Vagina (tissue), 2 donors: ENCODE results near the gene GSTO1.

Experiments used
- CTCF ChIP-seq, 3 experiments: fragments of 450-650 bp in 2 of 3; fragments of 200-600 bp in 1 of 3; sonication (generic) in 1 of 3; IDR thresholded peaks; one replicate each; pipeline ENCODE4 v1.5.1; 2017 to 2019; ENCODE audit warnings: antibody characterized with exemption in 3 of 3, mild to moderate bottlenecking in 2 of 3, moderate library complexity in 2 of 3
- POLR2A ChIP-seq, 2 donors: fragments of 450-650 bp; IDR thresholded peaks; one replicate each; pipeline ENCODE4 v1.6.1; 2017; ENCODE audit warnings: antibody characterized with exemption in 2 of 2, mild to moderate bottlenecking in 2 of 2, moderate library complexity in 2 of 2
- POLR2AphosphoS5 ChIP-seq, 2 donors: sonication (generic); formaldehyde crosslinking; IDR thresholded peaks; one replicate each; pipeline ENCODE4 v1.9.0; 2017; ENCODE audit warnings: antibody characterized with exemption in 2 of 2, mild to moderate bottlenecking in 2 of 2, low read depth in 1 of 2; ENCODE audit not compliant: insufficient read depth in 1 of 2

- no peak for TF ChIP-seq CTCF (IDR thresholded peaks at IDR 0.05)
- TF ChIP-seq POLR2A (IDR thresholded peaks at IDR 0.05): no peak
- no peak for TF ChIP-seq POLR2AphosphoS5 (IDR thresholded peaks at IDR 0.05; ENCODE audit: insufficient read depth in 1 of 2, low read depth in 1 of 2)
Observed at GRCh38 chr10:104250371-104250770, 4.3 kb upstream of the GSTO1 start.
